HFFc6 (cell line): ENCODE data around the gene DYNC1LI2. TPM values are rescaled to one million over a fixed set of nuclear protein-coding genes. Genes with fewer than 3 reads are reported as not detected.
"Not testable (repeated sequence)": the region's sequence is repeated elsewhere in the genome, so short reads cannot be mapped to it uniquely, and the experiment has no call there.

Experiments
- DNase-seq: peaks from one replicate; pipeline ENCODE4 v3.0.0-alpha.2; 2018
- H3K27ac Mint-ChIP-seq: 2 replicates; pipeline ENCODE4 v1.8.0; 2020; ENCODE audit warnings: mild to moderate bottlenecking, mixed read lengths
- H3K27me3 Mint-ChIP-seq: 2 replicates; pipeline ENCODE4 v1.8.0; 2021; ENCODE audit warnings: mild to moderate bottlenecking, moderate library complexity, mixed read lengths; ENCODE audit not compliant: insufficient read depth
- H3K36me3 Mint-ChIP-seq: 2 replicates; pipeline ENCODE4 v1.8.0; 2021; ENCODE audit warnings: low read depth, mixed read lengths
- H3K4me1 Mint-ChIP-seq: 2 replicates; pipeline ENCODE4 v1.8.0; 2020; ENCODE audit warnings: low read depth, mixed read lengths
- H3K4me3 Mint-ChIP-seq: 2 replicates; pipeline ENCODE4 v1.8.0; 2020; ENCODE audit warnings: mild to moderate bottlenecking, moderate library complexity, mixed read lengths
- H3K9me3 Mint-ChIP-seq: 2 replicates; pipeline ENCODE4 v1.8.0; 2020; ENCODE audit warnings: mild to moderate bottlenecking, mixed read lengths
- long read RNA-seq: library from polyadenylated mRNA; unstranded; transcript quantifications from one replicate; pipeline ENCODE4 v2.0.0, GENCODE V29; 2019
- total RNA-seq, 6 experiments: library from RNA; stranded (reverse); fragmentation: NEBNext Ultra II Directional; extraction: Animal tissue kit (Norgen Biotek cat#: 25700); gene quantifications; 2 replicates in 1 of 6; 3 replicates in 5 of 6; pipeline ENCODE4 v1.2.3, GENCODE V29; 2021
- TF ChIP-seq, protein P1 (sequence below): fragments of 200-600 bp; sonication (generic); IDR thresholded peaks from 2 replicates; pipeline ENCODE4 v1.5.0; 2021; ENCODE audit warnings: antibody characterized with exemption, mild to moderate bottlenecking

DYNC1LI2 gene
- 100 to 1,000 TPM in 3 of 6 experiments, 10 to 100 TPM in 3; 84.7 to 103 (median 99.7) TPM for total RNA-seq
- long read RNA-seq, full-length matches to known transcripts = 35 of 113 reads
- long read RNA-seq, partial matches to known transcripts = 44 of 113 reads
- long read RNA-seq, other reads (novel, unspliced or antisense) = 34 of 113 reads

DNA sequence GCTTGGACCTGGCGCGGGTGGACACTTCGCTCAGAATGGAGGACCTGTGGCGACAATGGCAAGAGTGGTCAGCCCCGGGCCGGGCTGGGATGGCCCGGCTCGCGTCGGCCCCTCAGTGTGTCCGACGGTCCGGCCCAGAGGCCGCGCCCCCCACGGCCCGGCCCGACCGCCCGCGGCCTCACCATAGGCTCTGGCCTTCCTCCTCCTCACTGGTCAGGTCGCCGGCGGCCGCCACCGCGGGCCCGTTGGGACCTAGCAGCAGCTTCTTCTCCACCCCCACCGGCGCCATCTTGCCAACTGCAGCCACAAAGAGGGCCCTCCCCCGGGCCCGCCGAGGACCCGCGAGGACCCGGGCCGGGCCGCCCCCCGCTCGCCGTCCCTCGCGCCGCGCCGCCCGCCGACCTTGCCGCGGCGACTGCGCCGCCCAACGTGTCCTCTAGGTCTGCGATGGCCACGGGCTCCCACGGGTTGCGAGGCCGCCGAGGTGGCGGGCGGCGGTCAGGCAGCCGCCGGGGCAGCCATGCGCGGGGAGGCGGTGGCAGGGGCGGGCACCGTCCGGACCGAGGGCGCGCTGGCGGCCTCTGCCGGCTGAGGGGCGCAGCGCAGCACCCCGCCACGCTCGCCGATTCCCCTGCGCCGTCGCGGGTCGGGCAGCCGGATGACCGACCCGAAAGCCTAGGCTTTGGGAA is at the start of gene DYNC1LI2:
DYNC1LI2 (minus strand) TSS at position 307 of the 689 bp plus-strand sequence; CDS start at position 289, 18 bp downstream.
- no peaks in the 10 kb centered on the region; the same call in 1 of the 2 replicates for H3K9me3 Mint-ChIP-seq
- H3K27ac Mint-ChIP-seq = peak within 1 kb of the TSS; percentile 79
- peak within 1 kb of the TSS; percentile 95 for H3K4me3 Mint-ChIP-seq
- DNase-seq = peak; percentile 56
- peaks cover 33% of the 10 kb centered on the region for H3K4me1 Mint-ChIP-seq
- H3K36me3 Mint-ChIP-seq = peaks cover 27% of the 10 kb centered on the region
- TF ChIP-seq, protein P1, sequence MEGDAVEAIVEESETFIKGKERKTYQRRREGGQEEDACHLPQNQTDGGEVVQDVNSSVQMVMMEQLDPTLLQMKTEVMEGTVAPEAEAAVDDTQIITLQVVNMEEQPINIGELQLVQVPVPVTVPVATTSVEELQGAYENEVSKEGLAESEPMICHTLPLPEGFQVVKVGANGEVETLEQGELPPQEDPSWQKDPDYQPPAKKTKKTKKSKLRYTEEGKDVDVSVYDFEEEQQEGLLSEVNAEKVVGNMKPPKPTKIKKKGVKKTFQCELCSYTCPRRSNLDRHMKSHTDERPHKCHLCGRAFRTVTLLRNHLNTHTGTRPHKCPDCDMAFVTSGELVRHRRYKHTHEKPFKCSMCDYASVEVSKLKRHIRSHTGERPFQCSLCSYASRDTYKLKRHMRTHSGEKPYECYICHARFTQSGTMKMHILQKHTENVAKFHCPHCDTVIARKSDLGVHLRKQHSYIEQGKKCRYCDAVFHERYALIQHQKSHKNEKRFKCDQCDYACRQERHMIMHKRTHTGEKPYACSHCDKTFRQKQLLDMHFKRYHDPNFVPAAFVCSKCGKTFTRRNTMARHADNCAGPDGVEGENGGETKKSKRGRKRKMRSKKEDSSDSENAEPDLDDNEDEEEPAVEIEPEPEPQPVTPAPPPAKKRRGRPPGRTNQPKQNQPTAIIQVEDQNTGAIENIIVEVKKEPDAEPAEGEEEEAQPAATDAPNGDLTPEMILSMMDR = peak; percentile 82
- peaks cover 1% of the 10 kb centered on the region for H3K27me3 Mint-ChIP-seq

DNA sequence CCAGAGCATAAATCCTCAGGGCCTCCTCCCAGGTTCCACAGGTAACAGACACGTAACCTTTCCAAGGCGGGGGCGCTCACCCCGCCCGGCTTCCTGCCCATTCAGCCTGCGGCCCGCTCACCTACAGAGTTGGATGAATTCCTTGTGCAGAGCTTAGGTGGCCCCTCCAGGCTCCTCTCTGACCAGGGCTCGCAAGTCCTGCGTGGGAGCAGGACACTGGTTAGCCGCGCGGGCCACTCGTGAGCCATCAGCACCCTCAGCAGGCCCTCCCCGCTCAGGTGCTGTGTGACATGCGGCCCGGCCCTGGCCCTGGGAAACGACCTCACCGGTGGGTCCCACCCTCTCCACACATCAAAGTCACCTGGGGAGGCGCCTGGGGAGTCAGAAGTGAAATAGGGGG is 49.4 kb upstream of the DYNC1LI2 start:
- H3K27ac Mint-ChIP-seq = no peak overlapping the region

DNA sequence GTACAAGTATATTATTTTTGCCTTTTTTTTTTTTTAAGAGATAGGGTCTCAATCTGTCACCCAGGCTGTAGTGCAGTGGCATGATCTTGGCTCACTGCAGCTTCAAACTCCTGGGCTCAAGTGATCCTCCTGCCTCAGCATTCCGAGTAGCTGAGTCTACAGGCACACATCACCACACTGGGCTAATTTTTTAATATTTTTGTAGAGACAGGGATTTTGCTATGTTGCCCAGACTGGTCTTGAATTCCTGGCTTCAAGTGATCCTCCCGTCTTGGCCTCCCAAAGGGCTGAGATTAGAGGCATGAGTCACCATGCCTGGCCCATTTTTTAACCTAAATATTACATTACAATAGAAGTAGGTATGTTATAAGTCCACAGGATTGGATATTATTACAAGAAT is 46.8 kb upstream of the DYNC1LI2 start:
- TF ChIP-seq, protein P1 = no peak
- H3K27me3 Mint-ChIP-seq = no peaks in the 10 kb centered on the region; the same call in 1 of the 2 replicates
- H3K4me1 Mint-ChIP-seq = peaks cover 5% of the 10 kb centered on the region; the same call in 1 of the 2 replicates
- H3K4me3 Mint-ChIP-seq = no peak overlapping the region
- H3K9me3 Mint-ChIP-seq = no peaks in the 10 kb centered on the region
- no peak overlapping the region for H3K27ac Mint-ChIP-seq
- peak; percentile 41 for DNase-seq
- no peaks in the 10 kb centered on the region; the same call in 1 of the 2 replicates for H3K36me3 Mint-ChIP-seq

More for the DNA sequence above, 49.4 kb upstream of the DYNC1LI2 start:
- Mint-ChIP-seq H3K9me3 (no peaks in the 10 kb centered on the region), H3K4me3 (no peak overlapping the region), H3K36me3 (peaks cover 10% of the 10 kb centered on the region), H3K4me1 (peaks cover 5% of the 10 kb centered on the region; the same call in 1 of the 2 replicates), H3K27me3 (no peaks in the 10 kb centered on the region)
- TF ChIP-seq, protein P1 = no peak
- no peak for DNase-seq

- H3K4me1 Mint-ChIP-seq, H3K27ac Mint-ChIP-seq, H3K27me3 Mint-ChIP-seq, H3K4me3 Mint-ChIP-seq, H3K9me3 Mint-ChIP-seq, DNase-seq, H3K36me3 Mint-ChIP-seq: not testable (repeated sequence)
Observed at GRCh38 chr16:66793984-66794383, 42.6 kb upstream of the DYNC1LI2 start.

GRCh38 chr16:66790130-66790733 is 38.8 kb upstream of the DYNC1LI2 start:
- Mint-ChIP-seq H3K27ac (no peak overlapping the region), H3K4me1 (no peaks in the 10 kb centered on the region), H3K36me3 (no peaks in the 10 kb centered on the region), H3K4me3 (no peak overlapping the region), H3K27me3 (no peaks in the 10 kb centered on the region; the same call in none of the 2 replicates), H3K9me3 (no peaks in the 10 kb centered on the region)
- DNase-seq = no peak
- TF ChIP-seq, protein P1 = no peak

DNA sequence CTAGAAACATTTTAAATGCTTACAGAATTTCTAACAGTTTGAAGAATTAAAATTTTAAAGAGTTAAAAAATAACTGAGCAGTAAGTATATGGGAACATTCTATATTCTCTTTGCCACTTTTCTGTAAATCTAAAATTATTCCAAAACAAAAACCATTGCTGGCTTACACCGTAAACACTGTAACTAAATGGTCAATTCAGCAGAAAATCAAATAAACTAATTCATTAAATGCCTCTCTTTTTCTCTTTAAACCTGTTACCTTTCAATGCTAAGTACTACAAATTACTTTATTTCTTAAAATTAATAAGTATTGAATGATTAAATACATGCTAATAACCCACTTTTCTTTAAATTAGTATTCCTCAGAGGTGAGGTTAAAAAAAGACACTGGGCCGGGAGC is 36.0 kb upstream of the DYNC1LI2 start:
- no peaks in the 10 kb centered on the region for H3K9me3 Mint-ChIP-seq
- no peaks in the 10 kb centered on the region for H3K4me1 Mint-ChIP-seq
- H3K4me3 Mint-ChIP-seq = no peak overlapping the region
- H3K27me3 Mint-ChIP-seq = no peaks in the 10 kb centered on the region; the same call in 1 of the 2 replicates
- H3K36me3 Mint-ChIP-seq = no peaks in the 10 kb centered on the region
- no peak overlapping the region for H3K27ac Mint-ChIP-seq
- TF ChIP-seq, protein P1 = no peak
- no peak for DNase-seq
